GM19023 (cell line): ENCODE results near the gene CLK3.
"Not testable (repeated sequence)": the region's sequence is repeated elsewhere in the genome, so short reads cannot be mapped to it uniquely, and the experiment has no call there.

Experiments
- ATAC-seq: cut with Tn5 transposase; IDR thresholded peaks from one replicate; pipeline ENCODE4 v1.9.1; 2021; ENCODE audit warnings: mild to moderate bottlenecking, moderate library complexity; ENCODE audit not compliant: unreplicated experiment

CLK3 gene

GRCh38 chr15:74641151-74641550, 25.5 kb downstream of the CLK3 start:
- no peak for ATAC-seq

GRCh38 chr15:74642348-74642733, 26.7 kb downstream of the CLK3 start:
- no peak for ATAC-seq

- ATAC-seq: no peak
Measured at GRCh38 chr15:74642734-74643664, 27.4 kb downstream of the CLK3 start.

GRCh38 chr15:74643665-74644204, 28.1 kb downstream of the CLK3 start:
- no peak for ATAC-seq

- ATAC-seq: no peak
Measured at GRCh38 chr15:74646480-74646879, 30.8 kb downstream of the CLK3 start.

GRCh38 chr15:74648051-74648842, 32.6 kb downstream of the CLK3 start:
- no peak for ATAC-seq

GRCh38 chr15:74651242-74651741, 35.7 kb downstream of the CLK3 start:
- ATAC-seq: no peak

- no peak for ATAC-seq
Measured at GRCh38 chr15:74653426-74654102, 37.9 kb downstream of the CLK3 start.

GRCh38 chr15:74655424-74655823, 39.8 kb downstream of the CLK3 start:
- no peak for ATAC-seq

GRCh38 chr15:74656935-74657535, 41.4 kb downstream of the CLK3 start:
- no peak for ATAC-seq

- ATAC-seq: no peak
Measured at GRCh38 chr15:74657846-74658245, 42.2 kb downstream of the CLK3 start.

- ATAC-seq: not testable (repeated sequence)
Measured at GRCh38 chr15:74661280-74661679, 45.6 kb downstream of the CLK3 start.

- no peak for ATAC-seq
Measured at GRCh38 chr15:74662064-74662860, 46.6 kb downstream of the CLK3 start.

GRCh38 chr15:74663303-74664027, 47.8 kb downstream of the CLK3 start:
- ATAC-seq: no peak

GRCh38 chr15:74664028-74664616, 48.5 kb downstream of the CLK3 start:
- ATAC-seq: no peak

- ATAC-seq: no peak
Measured at GRCh38 chr15:74664670-74665069, 49.0 kb downstream of the CLK3 start.

GRCh38 chr15:74667975-74668374, 52.3 kb downstream of the CLK3 start:
- ATAC-seq: no peak

- no peak for ATAC-seq
Measured at GRCh38 chr15:74669627-74670026, 54.0 kb downstream of the CLK3 start.

GRCh38 chr15:74674161-74674560, 58.5 kb downstream of the CLK3 start:
- no peak for ATAC-seq
